Endothelial cell of umbilical vein (primary cell): ENCODE data around the gene JAG2. TPM values are rescaled to one million over a fixed set of nuclear protein-coding genes. Genes with fewer than 3 reads are reported as not detected.

Experiments
- BruUV-seq: library from RNA; stranded (reverse); fragments of 400-500 nt; replicated peaks from 2 replicates; lab custom pipeline; 2021; lab: Mats Ljungman, UMichigan
- CTCF ChIA-PET: fragments of 300-600, 350-600 bp; sonication (Branson Sonifier 250); formaldehyde crosslinking; loops from one replicate; lab custom pipeline; 2021; ENCODE audit warnings: antibody characterized with exemption, inconsistent platforms; lab: Charles Lee
- POLR2A ChIA-PET: fragments of 300-600, 350-600 bp; sonication (Branson Sonifier 250); formaldehyde crosslinking; loops from one replicate; lab custom pipeline; 2021; ENCODE audit warnings: antibody characterized with exemption, inconsistent platforms; lab: Charles Lee
- DNase-seq: peaks from one replicate; pipeline ENCODE4 v3.0.0-alpha.2; 2011; ENCODE audit warnings: low read depth, low spot score
- FAIRE-seq: peaks from 2 replicates; lab custom pipeline; 2011; peaks lifted over from hg19 to GRCh38; lab: Jason Lieb, UNC
- H2AFZ ChIP-seq: 2 replicates; pipeline ENCODE4 v1.6.0; 2012; ENCODE audit warnings: low read depth, low read length, control low read depth, inconsistent platforms
- H3K27ac ChIP-seq: 2 replicates; pipeline ENCODE4 v1.5.1; 2011; ENCODE audit warnings: low read depth, mild to moderate bottlenecking, control low read depth, low read length, moderate library complexity; ENCODE audit not compliant: insufficient read depth
- H3K27me3 ChIP-seq, 2 experiments: 2 replicates each; pipeline versions ENCODE4 v1.6.0 to v1.6.1; 2011; ENCODE audit warnings: low read length in 2 of 2, mixed read lengths in 1 of 2; ENCODE audit not compliant: control insufficient read depth in 2 of 2, insufficient read depth in 2 of 2
- H3K36me3 ChIP-seq, 2 experiments: 2 replicates in 1 of 2; 3 replicates in 1 of 2; pipeline ENCODE4 v1.5.1; 2011; ENCODE audit warnings: low read length in 2 of 2, mild to moderate bottlenecking in 1 of 2, moderate library complexity in 1 of 2; ENCODE audit not compliant: control insufficient read depth in 2 of 2, insufficient read depth in 2 of 2; ENCODE audit errors: extremely low read depth in 1 of 2
- H3K4me1 ChIP-seq: 3 replicates; pipeline ENCODE4 v1.5.1; 2011; ENCODE audit warnings: mild to moderate bottlenecking, low read length; ENCODE audit not compliant: control insufficient read depth, insufficient read depth; ENCODE audit errors: extremely low read depth
- H3K4me2 ChIP-seq: 2 replicates; pipeline ENCODE4 v1.6.1; 2011; ENCODE audit warnings: low read length, control low read depth, mixed read lengths; ENCODE audit not compliant: insufficient read depth
- H3K4me3 ChIP-seq, 3 experiments: fragments of 200-600 bp in 1 of 3; sonication (generic), shearing (Covaris generic) in 1 of 3; replicated peaks in 1 of 3; 2 replicates each; pipeline ENCODE4 v1.5.1; 2011 to 2016; ENCODE audit warnings: control low read depth in 3 of 3, low read length in 3 of 3, mild to moderate bottlenecking in 2 of 3, inconsistent platforms in 1 of 3, low read depth in 1 of 3, moderate library complexity in 1 of 3; ENCODE audit not compliant: insufficient read depth in 1 of 3
- H3K79me2 ChIP-seq: 2 replicates; pipeline ENCODE4 v1.6.0; 2012; ENCODE audit warnings: low read length, inconsistent platforms; ENCODE audit not compliant: control insufficient read depth, insufficient read depth
- H3K9ac ChIP-seq: replicated peaks from 2 replicates; pipeline ENCODE3; 2011; ENCODE audit warnings: low read length, control low read depth; ENCODE audit not compliant: insufficient read depth; ENCODE audit errors: extremely low read depth
- H3K9me1 ChIP-seq: replicated peaks from 3 replicates; pipeline ENCODE4 v1.6.0; 2011; ENCODE audit warnings: mild to moderate bottlenecking, low read length; ENCODE audit not compliant: control insufficient read depth, insufficient read depth; ENCODE audit errors: extremely low read depth
- H3K9me3 ChIP-seq: replicated peaks from 2 replicates; pipeline ENCODE4 v1.5.1; 2012; ENCODE audit warnings: low read length, inconsistent platforms; ENCODE audit not compliant: control insufficient read depth, insufficient read depth
- H4K20me1 ChIP-seq: replicated peaks from 2 replicates; pipeline ENCODE3; 2011; ENCODE audit warnings: mild to moderate bottlenecking, low read length; ENCODE audit not compliant: control insufficient read depth, insufficient read depth; ENCODE audit errors: extremely low read depth
- EZH2 ChIP-seq: IDR thresholded peaks from 2 replicates; pipeline ENCODE4 v1.6.1; 2012; ENCODE audit warnings: borderline replicate concordance, low read depth, mild to moderate bottlenecking, moderate library complexity, low read length, inconsistent platforms; ENCODE audit not compliant: severe bottlenecking
- FOS ChIP-seq: IDR thresholded peaks from 2 replicates; pipeline ENCODE4 v1.6.1; 2011; ENCODE audit warnings: mild to moderate bottlenecking, low read length, moderate library complexity, borderline replicate concordance; ENCODE audit not compliant: insufficient read depth
- GATA2 ChIP-seq: IDR thresholded peaks from 2 replicates; pipeline ENCODE4 v1.7.0; 2011; ENCODE audit warnings: low read depth, mild to moderate bottlenecking, moderate library complexity, mixed read lengths, low read length; ENCODE audit not compliant: insufficient read length, insufficient read depth
- JUN ChIP-seq: IDR thresholded peaks from 2 replicates; pipeline ENCODE4 v1.6.1; 2011; ENCODE audit warnings: borderline replicate concordance, low read depth; ENCODE audit not compliant: insufficient read length, insufficient read depth
- MYC ChIP-seq: IDR thresholded peaks from one replicate; pipeline ENCODE4 v1.6.1; 2011; ENCODE audit warnings: mild to moderate bottlenecking, low read depth, low read length
- POLR2A ChIP-seq: IDR thresholded peaks from 2 replicates; pipeline ENCODE4 v1.6.1; 2012; ENCODE audit warnings: low read depth, mild to moderate bottlenecking, control low read depth, low read length
- POLR2AphosphoS5 ChIP-seq: IDR thresholded peaks from 2 replicates; pipeline ENCODE4 v1.6.1; 2012; ENCODE audit warnings: low read depth, mild to moderate bottlenecking, control low read depth, low read length, moderate library complexity; ENCODE audit not compliant: insufficient read depth
- dilution Hi-C: fragments of 300-500 bp; cut with MboI; formaldehyde crosslinking; loops from one replicate; pipeline ENCODE4 v1.15.0; 2019; ENCODE audit warnings: low sequenced_read_pairs; ENCODE audit not compliant: extremely low pct_ligation_motif_present
- intact Hi-C: fragments of 100-400 bp; cut with micrococcal nuclease; formaldehyde crosslinking; loops from one replicate; pipeline ENCODE4 v1.10.0; 2022
- polyA plus RNA-seq, 4 experiments: library from polyadenylated mRNA; depleted of rRNA in 3 of 4; stranded (reverse) in 3 of 4; unstranded in 1 of 4; fragments of >200 nt; gene quantifications; 2 replicates each; pipeline versions ENCODE4 v1.2.1 to v1.2.3, GENCODE V29; 2011 to 2012; ENCODE audit warnings: missing spikeins in 1 of 4
- total RNA-seq: library from RNA; stranded (reverse); gene quantifications from 2 replicates; pipeline ENCODE4 v1.2.3, GENCODE V29; 2021
- TF ChIP-seq, protein P1 (sequence below): IDR thresholded peaks from 2 replicates; pipeline ENCODE4 v1.6.1; 2011; ENCODE audit not compliant: insufficient read depth, insufficient read length
- TF ChIP-seq, protein P2 (sequence below), 2 donors: IDR thresholded peaks; 1 replicate in 1 of 2; 2 replicates in 1 of 2; pipeline ENCODE4 v1.5.1; 2011; ENCODE audit warnings: low read length in 2 of 2, mild to moderate bottlenecking in 2 of 2, moderate library complexity in 2 of 2, control low read depth in 1 of 2, inconsistent platforms in 1 of 2, low read depth in 1 of 2; ENCODE audit not compliant: insufficient read depth in 1 of 2; ENCODE audit errors: extremely low read depth in 1 of 2

JAG2 gene
- total and polyA plus RNA-seq, 2 donors (not counting 3 experiments of a cell fraction or from before 2014, with no cell fraction given), result 105 to 128 TPM

DNA sequence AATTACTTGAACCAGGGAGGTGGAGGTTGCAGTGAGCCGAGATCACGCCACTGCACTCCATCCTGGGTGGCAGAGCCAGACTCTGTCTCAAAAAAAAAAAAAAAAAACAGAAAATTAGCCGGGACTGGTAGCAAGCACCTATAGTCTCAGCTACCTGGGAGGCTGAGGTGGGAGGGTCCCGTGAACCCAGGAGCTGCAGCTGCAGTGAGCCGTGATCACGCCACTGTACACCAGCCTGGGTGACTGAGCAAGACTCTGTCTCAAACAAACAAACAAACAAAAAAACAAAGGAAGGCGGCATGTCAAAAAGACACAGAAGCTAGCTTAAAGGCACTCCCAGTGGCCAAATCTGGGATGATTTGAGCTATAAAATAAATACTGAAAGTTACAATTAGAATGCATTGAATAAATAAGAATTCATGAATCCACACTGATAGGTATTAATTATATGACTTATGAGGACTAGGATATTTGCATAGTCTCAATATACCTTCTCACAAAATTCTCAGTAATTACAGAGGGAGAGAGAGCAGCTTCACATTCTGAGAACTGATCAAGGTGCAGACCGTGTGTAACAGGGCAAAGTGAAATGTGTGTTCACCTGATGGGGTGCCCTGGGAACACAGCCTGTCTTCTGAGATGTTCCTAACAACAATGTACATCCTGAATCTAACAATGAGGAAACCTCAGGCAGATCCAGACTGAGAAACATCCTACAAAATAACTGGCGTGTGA lies 60.6 kb downstream of the JAG2 start:
- Histone ChIP-seq H3K9me3 (no peaks in the 10 kb centered on the region), H2AFZ (no peak overlapping the region), H3K27ac (no peak overlapping the region), H3K9me1 (no peaks in the 10 kb centered on the region), H3K4me1 (no peaks in the 10 kb centered on the region), H4K20me1 (no peaks in the 10 kb centered on the region), H3K4me3 (no peak overlapping the region), H3K79me2 (no peaks in the 10 kb centered on the region), H3K9ac (no peak overlapping the region), H3K4me2 (no peak overlapping the region), H3K36me3 (no peaks in the 10 kb centered on the region), H3K27me3 (peaks cover 13 to 33% of the 10 kb centered on the region in 2 experiments)
- no TSS peak for BruUV-seq
- TF ChIP-seq POLR2AphosphoS5 (no peak), FOS (no peak), MYC (no peak), EZH2 (no peak), JUN (no peak), POLR2A (no peak), GATA2 (no peak)
- TF ChIP-seq, protein P1, sequence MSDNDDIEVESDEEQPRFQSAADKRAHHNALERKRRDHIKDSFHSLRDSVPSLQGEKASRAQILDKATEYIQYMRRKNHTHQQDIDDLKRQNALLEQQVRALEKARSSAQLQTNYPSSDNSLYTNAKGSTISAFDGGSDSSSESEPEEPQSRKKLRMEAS, result no peak
- TF ChIP-seq, protein P2, sequence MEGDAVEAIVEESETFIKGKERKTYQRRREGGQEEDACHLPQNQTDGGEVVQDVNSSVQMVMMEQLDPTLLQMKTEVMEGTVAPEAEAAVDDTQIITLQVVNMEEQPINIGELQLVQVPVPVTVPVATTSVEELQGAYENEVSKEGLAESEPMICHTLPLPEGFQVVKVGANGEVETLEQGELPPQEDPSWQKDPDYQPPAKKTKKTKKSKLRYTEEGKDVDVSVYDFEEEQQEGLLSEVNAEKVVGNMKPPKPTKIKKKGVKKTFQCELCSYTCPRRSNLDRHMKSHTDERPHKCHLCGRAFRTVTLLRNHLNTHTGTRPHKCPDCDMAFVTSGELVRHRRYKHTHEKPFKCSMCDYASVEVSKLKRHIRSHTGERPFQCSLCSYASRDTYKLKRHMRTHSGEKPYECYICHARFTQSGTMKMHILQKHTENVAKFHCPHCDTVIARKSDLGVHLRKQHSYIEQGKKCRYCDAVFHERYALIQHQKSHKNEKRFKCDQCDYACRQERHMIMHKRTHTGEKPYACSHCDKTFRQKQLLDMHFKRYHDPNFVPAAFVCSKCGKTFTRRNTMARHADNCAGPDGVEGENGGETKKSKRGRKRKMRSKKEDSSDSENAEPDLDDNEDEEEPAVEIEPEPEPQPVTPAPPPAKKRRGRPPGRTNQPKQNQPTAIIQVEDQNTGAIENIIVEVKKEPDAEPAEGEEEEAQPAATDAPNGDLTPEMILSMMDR (IDR thresholded peaks at IDR 0.05; ENCODE audit: extremely low read depth in 1 of 2, insufficient read depth in 1 of 2, low read depth in 1 of 2, low read length in 2 of 2), result no peak
- CTCF ChIA-PET, result interaction anchor here (0.7 to 1.6 kb wide), 5 partner anchors 9 to 159 kb away, joined by 3 to 7 read pairs (median 5); no protein-coding TSS in a partner anchor
- dilution Hi-C loops, result no loop called here
- POLR2A ChIA-PET, result no interaction called here
- no peak for DNase-seq
- FAIRE-seq, result no peak
- intact Hi-C loops, result no loop called here
